Activated CD4-positive, alpha-beta memory T cell treated with anti-CD3 and anti-CD28 coated beads for 36 hours (primary cell): ENCODE results near the gene FOXP3. TPM values are rescaled to one million over a fixed set of nuclear protein-coding genes. Genes with fewer than 3 reads are reported as not detected.

ENCODE experiments used
- CTCF ChIA-PET: fragments of 350-600 bp; sonication (Branson Sonifier 250); formaldehyde crosslinking; loops from one replicate; lab custom pipeline; 2021; ENCODE audit warnings: antibody characterized with exemption, inconsistent platforms; lab: Charles Lee
- POLR2A ChIA-PET: fragments of 350-600 bp; sonication (Branson Sonifier 250); formaldehyde crosslinking; loops from one replicate; lab custom pipeline; 2021; ENCODE audit warnings: antibody characterized with exemption; lab: Charles Lee
- DNase-seq: peaks from one replicate; pipeline ENCODE4 v3.0.0-alpha.2; 2020
- H3K27ac Mint-ChIP-seq: one replicate; pipeline ENCODE4 v1.8.0; 2021; ENCODE audit warnings: mixed read lengths
- H3K27me3 Mint-ChIP-seq: one replicate; pipeline ENCODE4 v1.8.0; 2021; ENCODE audit warnings: mixed read lengths
- H3K36me3 Mint-ChIP-seq: one replicate; pipeline ENCODE4 v1.8.0; 2021; ENCODE audit warnings: mixed read lengths
- H3K4me1 Mint-ChIP-seq: one replicate; pipeline ENCODE4 v1.8.0; 2021; ENCODE audit warnings: low read depth, mixed read lengths
- H3K4me3 Mint-ChIP-seq: one replicate; pipeline ENCODE4 v1.8.0; 2021; ENCODE audit warnings: mild to moderate bottlenecking, mixed read lengths
- H3K9me3 Mint-ChIP-seq: one replicate; pipeline ENCODE4 v1.8.0; 2021; ENCODE audit warnings: mixed read lengths
- intact Hi-C: fragments of 100-400 bp; cut with micrococcal nuclease; formaldehyde crosslinking; loops from one replicate; pipeline ENCODE4 v1.15.1; 2023
- total RNA-seq, 2 experiments: library from RNA; stranded (reverse); gene quantifications; one replicate each; pipeline ENCODE4 v1.2.3, GENCODE V29; 2021

Gene FOXP3
- total RNA-seq, 2 experiments from 2014 or later, result 23.1 to 23.8 TPM

- Mint-ChIP-seq H3K27me3 (no peaks in the 10 kb centered on the region), H3K9me3 (no peaks in the 10 kb centered on the region), H3K36me3 (peaks cover 9% of the 10 kb centered on the region), H3K4me3 (no peak overlapping the region), H3K4me1 (peaks cover 46% of the 10 kb centered on the region), H3K27ac (peak overlapping the region; percentile 69)
- CTCF ChIA-PET, result no interaction called here
- DNase-seq, result no peak
- POLR2A ChIA-PET, result no interaction called here
- intact Hi-C loops, result no loop called here
Observed at GRCh38 chrX:49260221-49260985, 4.1 kb downstream of the FOXP3 start.

GRCh38 chrX:49258749-49259124 lies 5.8 kb downstream of the FOXP3 start:
- Mint-ChIP-seq H3K4me1 (peaks cover 31% of the 10 kb centered on the region), H3K4me3 (no peak overlapping the region), H3K27me3 (no peaks in the 10 kb centered on the region), H3K9me3 (no peaks in the 10 kb centered on the region), H3K36me3 (peaks cover 9% of the 10 kb centered on the region), H3K27ac (peak overlapping the region; percentile 33)
- DNase-seq, result no peak
- intact Hi-C loops, result no loop called here
- ChIA-PET CTCF (interaction anchor here (0.7 kb wide), 1 partner anchor 66 kb away, joined by 4 read pairs; no protein-coding TSS in a partner anchor), POLR2A (interaction anchor here (0.6 kb wide), 1 partner anchor 373 kb away, joined by 4 read pairs; no protein-coding TSS in a partner anchor)

- Mint-ChIP-seq H3K4me1 (peaks cover 31% of the 10 kb centered on the region), H3K4me3 (no peak overlapping the region), H3K9me3 (no peaks in the 10 kb centered on the region), H3K27ac (peak overlapping the region; percentile 65), H3K36me3 (peaks cover 9% of the 10 kb centered on the region), H3K27me3 (no peaks in the 10 kb centered on the region)
- CTCF ChIA-PET, result interaction anchor here (0.7 kb wide), 1 partner anchor 66 kb away, joined by 4 read pairs; no protein-coding TSS in a partner anchor
- intact Hi-C loops, result no loop called here
- POLR2A ChIA-PET, result interaction anchor here (0.6 kb wide), 1 partner anchor 372 kb away, joined by 4 read pairs; no protein-coding TSS in a partner anchor
- DNase-seq, result peak; percentile 46
Observed at GRCh38 chrX:49257846-49258748, 6.4 kb downstream of the FOXP3 start.

GRCh38 chrX:49257074-49257790 lies 7.3 kb downstream of the FOXP3 start:
- Mint-ChIP-seq H3K27ac (peak overlapping the region; percentile 65), H3K9me3 (no peaks in the 10 kb centered on the region), H3K27me3 (no peaks in the 10 kb centered on the region), H3K4me1 (peaks cover 23% of the 10 kb centered on the region), H3K36me3 (peaks cover 4% of the 10 kb centered on the region), H3K4me3 (no peak overlapping the region)
- DNase-seq, result no peak
- ChIA-PET CTCF (interaction anchor here (1.4 kb wide), 1 partner anchor 65 kb away, joined by 4 read pairs; no protein-coding TSS in a partner anchor), POLR2A (no interaction called here)
- intact Hi-C loops, result no loop called here

- no peak overlapping the region for H3K4me3 Mint-ChIP-seq
- ChIA-PET CTCF (interaction anchor here (1.4 kb wide), 1 partner anchor 64 kb away, joined by 4 read pairs; no protein-coding TSS in a partner anchor), POLR2A (no interaction called here)
- H3K36me3 Mint-ChIP-seq, result peaks cover 2% of the 10 kb centered on the region
- no peaks in the 10 kb centered on the region for H3K9me3 Mint-ChIP-seq
- H3K27ac Mint-ChIP-seq, result no peak overlapping the region
- DNase-seq, result no peak
- intact Hi-C loops, result no loop called here
- no peaks in the 10 kb centered on the region for H3K27me3 Mint-ChIP-seq
- peaks cover 19% of the 10 kb centered on the region for H3K4me1 Mint-ChIP-seq
Observed at GRCh38 chrX:49256268-49256995, 8.1 kb downstream of the FOXP3 start.

GRCh38 chrX:49254639-49255038 lies 9.9 kb downstream of the FOXP3 start:
- no peak for DNase-seq
- intact Hi-C loops, result no loop called here
- Mint-ChIP-seq H3K27ac (no peak overlapping the region), H3K36me3 (peaks cover 7% of the 10 kb centered on the region), H3K4me3 (no peak overlapping the region), H3K9me3 (no peaks in the 10 kb centered on the region), H3K4me1 (peaks cover 21% of the 10 kb centered on the region), H3K27me3 (no peaks in the 10 kb centered on the region)
- CTCF ChIA-PET, result no interaction called here
- POLR2A ChIA-PET, result no interaction called here

DNA sequence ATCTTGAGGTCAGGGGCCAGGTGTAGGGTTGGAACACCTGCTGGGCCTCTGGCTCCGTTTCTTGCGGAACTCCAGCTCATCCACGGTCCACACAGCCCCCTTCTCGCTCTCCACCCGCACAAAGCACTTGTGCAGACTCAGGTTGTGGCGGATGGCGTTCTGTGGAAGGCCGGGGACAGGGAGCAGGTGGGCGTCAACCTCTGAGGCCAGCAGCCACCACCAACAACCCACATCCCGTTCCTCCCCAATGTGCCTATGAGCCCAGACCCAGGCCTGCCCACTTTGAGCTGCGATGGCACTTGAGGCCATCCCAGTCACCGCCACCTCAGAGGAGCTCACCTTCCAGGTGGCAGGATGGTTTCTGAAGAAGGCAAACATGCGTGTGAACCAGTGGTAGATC lies 13.2 kb downstream of the FOXP3 start:
- H3K4me3 Mint-ChIP-seq, result no peak overlapping the region
- POLR2A ChIA-PET, result no interaction called here
- no peak for DNase-seq
- intact Hi-C loops, result no loop called here
- CTCF ChIA-PET, result no interaction called here
- no peaks in the 10 kb centered on the region for H3K9me3 Mint-ChIP-seq
- H3K36me3 Mint-ChIP-seq, result peaks cover 12% of the 10 kb centered on the region
- peaks cover 3% of the 10 kb centered on the region for H3K4me1 Mint-ChIP-seq
- H3K27ac Mint-ChIP-seq, result no peak overlapping the region
- no peaks in the 10 kb centered on the region for H3K27me3 Mint-ChIP-seq

DNA sequence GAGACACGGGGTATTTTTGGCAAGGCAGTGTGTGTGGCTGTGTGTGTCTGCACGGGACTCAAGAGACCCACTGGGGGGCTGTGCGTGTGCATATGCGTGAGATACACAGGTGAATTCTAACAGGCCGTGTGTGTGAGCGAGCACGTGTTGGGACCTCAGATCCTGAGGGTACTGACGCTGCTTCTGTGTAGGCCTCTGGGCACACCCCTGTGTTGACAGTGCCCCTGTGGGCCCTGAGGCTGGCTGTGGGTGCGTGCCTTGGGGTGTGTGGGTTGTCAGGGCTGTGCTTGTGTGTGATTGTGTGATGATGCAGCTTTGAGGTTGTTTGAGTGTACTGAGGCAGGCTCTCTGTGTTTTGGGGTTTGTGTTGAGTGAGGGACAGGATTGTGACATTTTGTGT lies 13.9 kb downstream of the FOXP3 start:
- Mint-ChIP-seq H3K4me1 (peaks cover 3% of the 10 kb centered on the region), H3K27me3 (no peaks in the 10 kb centered on the region), H3K9me3 (no peaks in the 10 kb centered on the region), H3K27ac (peak overlapping the region; percentile 33), H3K4me3 (no peak overlapping the region), H3K36me3 (peaks cover 12% of the 10 kb centered on the region)
- ChIA-PET CTCF (no interaction called here), POLR2A (no interaction called here)
- no peak for DNase-seq
- intact Hi-C loops, result no loop called here

GRCh38 chrX:49250066-49250465 lies 14.4 kb downstream of the FOXP3 start:
- intact Hi-C loops, result no loop called here
- Mint-ChIP-seq H3K36me3 (peaks cover 12% of the 10 kb centered on the region), H3K27ac (no peak overlapping the region), H3K27me3 (no peaks in the 10 kb centered on the region), H3K9me3 (no peaks in the 10 kb centered on the region), H3K4me3 (no peak overlapping the region), H3K4me1 (peaks cover 3% of the 10 kb centered on the region)
- ChIA-PET CTCF (no interaction called here), POLR2A (no interaction called here)
- no peak for DNase-seq

- ChIA-PET POLR2A (no interaction called here), CTCF (no interaction called here)
- intact Hi-C loops, result no loop called here
- Mint-ChIP-seq H3K4me3 (no peak overlapping the region), H3K9me3 (no peaks in the 10 kb centered on the region), H3K27ac (no peak overlapping the region), H3K36me3 (peaks cover 12% of the 10 kb centered on the region), H3K4me1 (peaks cover 3% of the 10 kb centered on the region), H3K27me3 (no peaks in the 10 kb centered on the region)
- no peak for DNase-seq
Observed at GRCh38 chrX:49249616-49250015, 14.9 kb downstream of the FOXP3 start.

GRCh38 chrX:49249071-49249470 lies 15.4 kb downstream of the FOXP3 start:
- Mint-ChIP-seq H3K4me1 (peaks cover 3% of the 10 kb centered on the region), H3K9me3 (no peaks in the 10 kb centered on the region), H3K27me3 (no peaks in the 10 kb centered on the region), H3K27ac (no peak overlapping the region), H3K4me3 (no peak overlapping the region), H3K36me3 (peaks cover 13% of the 10 kb centered on the region)
- CTCF ChIA-PET, result no interaction called here
- DNase-seq, result no peak
- intact Hi-C loops, result no loop called here
- POLR2A ChIA-PET, result no interaction called here
